Liver (tissue), 9 donors: ENCODE data around the gene CX3CR1. TPM values are rescaled to one million over a fixed set of nuclear protein-coding genes. Genes with fewer than 3 reads are reported as not detected.

Experiments
- DNase-seq: peaks from one replicate; pipeline ENCODE4 v3.0.0-alpha.2; 2017; ENCODE audit warnings: low spot score
- H3K27ac ChIP-seq, 2 donors: one replicate each; pipeline ENCODE4 v1.7.0; 2013; ENCODE audit warnings: inconsistent platforms in 2 of 2, low read length in 2 of 2, control low read depth in 1 of 2, low read depth in 1 of 2, mild to moderate bottlenecking in 1 of 2
- H3K27me3 ChIP-seq, 4 donors: one replicate each; pipeline versions ENCODE4 v1.6.1 to v1.7.0; 2013; ENCODE audit warnings: low read length in 3 of 4, inconsistent platforms in 1 of 4, mild to moderate bottlenecking in 1 of 4, moderate library complexity in 1 of 4; ENCODE audit not compliant: control insufficient read depth in 4 of 4, insufficient read depth in 4 of 4
- H3K36me3 ChIP-seq, 4 donors: one replicate each; pipeline versions ENCODE4 v1.6.1 to v1.7.0; 2013; ENCODE audit warnings: low read length in 3 of 4, mild to moderate bottlenecking in 3 of 4, low read depth in 1 of 4, moderate library complexity in 1 of 4; ENCODE audit not compliant: control insufficient read depth in 4 of 4, insufficient read depth in 3 of 4
- H3K4me1 ChIP-seq, 4 donors: one replicate each; pipeline versions ENCODE4 v1.6.1 to v1.7.0; 2013; ENCODE audit warnings: low read length in 3 of 4, mild to moderate bottlenecking in 3 of 4, moderate library complexity in 1 of 4; ENCODE audit not compliant: control insufficient read depth in 4 of 4, insufficient read depth in 4 of 4
- H3K4me3 ChIP-seq, 3 donors: one replicate each; pipeline versions ENCODE4 v1.6.1 to v1.7.0; 2013; ENCODE audit warnings: low read length in 3 of 3, control low read depth in 1 of 3, low read depth in 1 of 3, mild to moderate bottlenecking in 1 of 3
- H3K9ac ChIP-seq, 2 donors: one replicate each; pipeline ENCODE4 v1.7.0; 2013; ENCODE audit warnings: low read length in 2 of 2, mild to moderate bottlenecking in 2 of 2, moderate library complexity in 2 of 2, control low read depth in 1 of 2, low read depth in 1 of 2
- H3K9me3 ChIP-seq, 4 donors: one replicate each; pipeline versions ENCODE4 v1.6.1 to v1.7.0; 2013; ENCODE audit warnings: low read length in 3 of 4; ENCODE audit not compliant: control insufficient read depth in 4 of 4
- EGR1 ChIP-seq, 2 donors: IDR thresholded peaks; 2 replicates each; pipeline ENCODE4 v1.6.1; 2016 to 2018; ENCODE audit warnings: antibody characterized with exemption in 2 of 2, low read depth in 2 of 2
- FOXA2 ChIP-seq: IDR thresholded peaks from 2 replicates; pipeline ENCODE4 v1.6.1; 2016; ENCODE audit warnings: antibody characterized with exemption
- GABPA ChIP-seq, 2 donors: IDR thresholded peaks in 1 of 2; conservative IDR thresholded peaks in 1 of 2; 2 replicates each; pipeline ENCODE4 v1.6.1; 2016; ENCODE audit warnings: antibody characterized with exemption in 2 of 2, mild to moderate bottlenecking in 1 of 2, moderate library complexity in 1 of 2
- HNF4A ChIP-seq, 2 donors: conservative IDR thresholded peaks; 2 replicates each; pipeline ENCODE4 v1.6.1; 2016; ENCODE audit warnings: antibody characterized with exemption in 2 of 2, mild to moderate bottlenecking in 2 of 2
- HNF4G ChIP-seq: IDR thresholded peaks from 2 replicates; pipeline ENCODE4 v1.6.1; 2016; ENCODE audit warnings: antibody characterized with exemption
- JUND ChIP-seq, 2 donors: IDR thresholded peaks; 2 replicates each; pipeline ENCODE4 v1.6.1; 2016; ENCODE audit warnings: antibody characterized with exemption in 2 of 2
- NR2F2 ChIP-seq: IDR thresholded peaks from 2 replicates; pipeline ENCODE4 v1.6.1; 2016; ENCODE audit warnings: antibody characterized with exemption
- RAD21 ChIP-seq, 2 donors: IDR thresholded peaks; 2 replicates each; pipeline ENCODE4 v1.6.1; 2016; ENCODE audit warnings: antibody characterized with exemption in 2 of 2, mild to moderate bottlenecking in 2 of 2
- RXRA ChIP-seq, 2 donors: IDR thresholded peaks; 2 replicates each; pipeline ENCODE4 v1.6.1; 2017 to 2018; ENCODE audit warnings: antibody characterized with exemption in 2 of 2, mild to moderate bottlenecking in 1 of 2
- TAF1 ChIP-seq: conservative IDR thresholded peaks from 2 replicates; pipeline ENCODE4 v1.6.1; 2016; ENCODE audit warnings: antibody characterized with exemption, mild to moderate bottlenecking
- YY1 ChIP-seq: IDR thresholded peaks from 2 replicates; pipeline ENCODE4 v1.6.1; 2016; ENCODE audit warnings: antibody characterized with exemption, mild to moderate bottlenecking
- WGBS: extraction: QIAGEN DNeasy Blood & Tissue Kit; methylation state at CpG from one replicate; pipeline ENCODE4 v1.1.7; 2013; 5-methylcytosine and 5-hydroxymethylcytosine counted together
- polyA plus RNA-seq, 2 donors: library from polyadenylated mRNA; stranded (reverse) in 1 of 2; unstranded in 1 of 2; fragments of 200-250 nt in 1 of 2; fragments of >200 nt in 1 of 2; fragmentation: Nextera tagmentation in 1 of 2; extraction: Ambion mirVana in 1 of 2; gene quantifications; one replicate each; pipeline versions ENCODE4 v1.2.1 to v1.2.3, GENCODE V29; 2013 to 2015
- total RNA-seq, 2 donors: library from RNA; depleted of rRNA; stranded (reverse); fragments of >200 nt; gene quantifications; one replicate each; pipeline ENCODE4 v1.2.3, GENCODE V29; 2014
- TF ChIP-seq, protein P1 (sequence below): fragments of 150-350 bp; IDR thresholded peaks from 2 replicates; pipeline ENCODE4 v1.5.1; 2017; ENCODE audit warnings: improper control_type of control experiment, low read depth, low read length; ENCODE audit not compliant: missing input control
- TF ChIP-seq, protein P2 (sequence below): IDR thresholded peaks from 2 replicates; pipeline ENCODE4 v1.6.1; 2016; ENCODE audit warnings: antibody characterized with exemption
- TF ChIP-seq, protein P3 (sequence below): IDR thresholded peaks from 2 replicates; pipeline ENCODE4 v1.6.1; 2016; ENCODE audit warnings: antibody characterized with exemption, mild to moderate bottlenecking
- TF ChIP-seq, protein P4 (sequence below): IDR thresholded peaks from 2 replicates; pipeline ENCODE4 v1.6.1; 2016; ENCODE audit warnings: antibody characterized with exemption
- TF ChIP-seq, protein P5 (sequence below): IDR thresholded peaks from 2 replicates; pipeline ENCODE4 v1.6.1; 2016; ENCODE audit warnings: antibody characterized with exemption
- donor health status: healthy.
- donor health status: healthy.
- donor health status: healthy.
- donor health status: healthy.
- donor health status: healthy.

CX3CR1 gene
- total and polyA plus RNA-seq, 4 donors, result 0.33 to 1.9 (median 0.55) TPM

DNA sequence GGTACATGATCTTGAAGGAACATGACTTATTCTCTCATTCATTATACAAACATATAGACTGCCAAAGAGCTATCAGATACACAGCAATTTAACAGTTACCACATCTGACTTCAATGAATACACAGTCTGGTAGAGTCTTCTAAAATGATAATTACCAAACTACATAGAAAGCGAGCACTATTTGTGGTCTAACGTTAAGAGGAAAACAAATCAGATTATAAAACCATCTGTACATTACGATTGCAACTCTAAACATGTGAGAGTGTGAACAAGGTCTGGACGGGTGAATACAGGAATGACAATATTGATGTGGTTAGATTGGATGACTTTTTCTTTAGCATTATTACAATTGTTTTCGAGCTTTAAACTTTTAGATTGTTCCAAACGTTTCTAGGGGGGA, 16.3 kb downstream of the CX3CR1 start:
- Histone ChIP-seq H3K36me3 (no peaks in the 10 kb centered on the region), H3K9ac (no peak overlapping the region), H3K4me1 (no peaks in the 10 kb centered on the region), H3K9me3 (no peaks in the 10 kb centered on the region), H3K4me3 (no peak overlapping the region), H3K27ac (no peak overlapping the region), H3K27me3 (no peaks in the 10 kb centered on the region)
- TF ChIP-seq RXRA (IDR thresholded peaks at IDR 0.05) (no peak), YY1 (no peak), NR2F2 (no peak)
- 59% methylated on average over 6 of the region's 6 CpGs for WGBS
- no peak for DNase-seq

DNA sequence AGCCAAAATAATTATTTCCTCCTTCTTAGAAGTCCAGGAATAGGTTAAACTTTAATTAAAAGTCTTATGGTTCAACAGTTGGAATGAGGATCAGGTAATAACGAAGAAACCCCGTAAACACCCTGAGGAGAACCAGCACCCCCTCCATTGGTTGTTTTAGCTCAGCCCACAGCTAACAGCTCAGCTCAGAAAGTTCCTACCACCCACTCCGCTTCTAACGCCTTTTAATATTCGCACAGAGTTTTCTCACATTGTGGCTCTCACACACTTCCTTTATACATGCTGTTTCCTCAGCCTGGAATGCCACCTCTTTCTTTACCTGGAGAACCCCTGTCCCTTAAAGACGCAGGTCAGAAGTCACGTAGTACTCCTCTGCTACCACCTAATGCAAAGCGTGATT, 17.0 kb downstream of the CX3CR1 start:
- Histone ChIP-seq H3K9me3 (no peaks in the 10 kb centered on the region), H3K4me1 (no peaks in the 10 kb centered on the region), H3K9ac (no peak overlapping the region), H3K4me3 (no peak overlapping the region), H3K36me3 (no peaks in the 10 kb centered on the region), H3K27me3 (no peaks in the 10 kb centered on the region), H3K27ac (no peak overlapping the region)
- TF ChIP-seq, protein P1, sequence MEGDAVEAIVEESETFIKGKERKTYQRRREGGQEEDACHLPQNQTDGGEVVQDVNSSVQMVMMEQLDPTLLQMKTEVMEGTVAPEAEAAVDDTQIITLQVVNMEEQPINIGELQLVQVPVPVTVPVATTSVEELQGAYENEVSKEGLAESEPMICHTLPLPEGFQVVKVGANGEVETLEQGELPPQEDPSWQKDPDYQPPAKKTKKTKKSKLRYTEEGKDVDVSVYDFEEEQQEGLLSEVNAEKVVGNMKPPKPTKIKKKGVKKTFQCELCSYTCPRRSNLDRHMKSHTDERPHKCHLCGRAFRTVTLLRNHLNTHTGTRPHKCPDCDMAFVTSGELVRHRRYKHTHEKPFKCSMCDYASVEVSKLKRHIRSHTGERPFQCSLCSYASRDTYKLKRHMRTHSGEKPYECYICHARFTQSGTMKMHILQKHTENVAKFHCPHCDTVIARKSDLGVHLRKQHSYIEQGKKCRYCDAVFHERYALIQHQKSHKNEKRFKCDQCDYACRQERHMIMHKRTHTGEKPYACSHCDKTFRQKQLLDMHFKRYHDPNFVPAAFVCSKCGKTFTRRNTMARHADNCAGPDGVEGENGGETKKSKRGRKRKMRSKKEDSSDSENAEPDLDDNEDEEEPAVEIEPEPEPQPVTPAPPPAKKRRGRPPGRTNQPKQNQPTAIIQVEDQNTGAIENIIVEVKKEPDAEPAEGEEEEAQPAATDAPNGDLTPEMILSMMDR, result no peak
- no peak for TF ChIP-seq HNF4A (conservative IDR thresholded peaks at IDR 0.05)
- TF ChIP-seq, protein P2, sequence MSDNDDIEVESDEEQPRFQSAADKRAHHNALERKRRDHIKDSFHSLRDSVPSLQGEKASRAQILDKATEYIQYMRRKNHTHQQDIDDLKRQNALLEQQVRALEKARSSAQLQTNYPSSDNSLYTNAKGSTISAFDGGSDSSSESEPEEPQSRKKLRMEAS, result no peak
- TF ChIP-seq GABPA (IDR thresholded peaks at IDR 0.05 in 1 of 2, conservative IDR thresholded peaks at IDR 0.05 in 1 of 2), result no peak
- TF ChIP-seq, protein P3, sequence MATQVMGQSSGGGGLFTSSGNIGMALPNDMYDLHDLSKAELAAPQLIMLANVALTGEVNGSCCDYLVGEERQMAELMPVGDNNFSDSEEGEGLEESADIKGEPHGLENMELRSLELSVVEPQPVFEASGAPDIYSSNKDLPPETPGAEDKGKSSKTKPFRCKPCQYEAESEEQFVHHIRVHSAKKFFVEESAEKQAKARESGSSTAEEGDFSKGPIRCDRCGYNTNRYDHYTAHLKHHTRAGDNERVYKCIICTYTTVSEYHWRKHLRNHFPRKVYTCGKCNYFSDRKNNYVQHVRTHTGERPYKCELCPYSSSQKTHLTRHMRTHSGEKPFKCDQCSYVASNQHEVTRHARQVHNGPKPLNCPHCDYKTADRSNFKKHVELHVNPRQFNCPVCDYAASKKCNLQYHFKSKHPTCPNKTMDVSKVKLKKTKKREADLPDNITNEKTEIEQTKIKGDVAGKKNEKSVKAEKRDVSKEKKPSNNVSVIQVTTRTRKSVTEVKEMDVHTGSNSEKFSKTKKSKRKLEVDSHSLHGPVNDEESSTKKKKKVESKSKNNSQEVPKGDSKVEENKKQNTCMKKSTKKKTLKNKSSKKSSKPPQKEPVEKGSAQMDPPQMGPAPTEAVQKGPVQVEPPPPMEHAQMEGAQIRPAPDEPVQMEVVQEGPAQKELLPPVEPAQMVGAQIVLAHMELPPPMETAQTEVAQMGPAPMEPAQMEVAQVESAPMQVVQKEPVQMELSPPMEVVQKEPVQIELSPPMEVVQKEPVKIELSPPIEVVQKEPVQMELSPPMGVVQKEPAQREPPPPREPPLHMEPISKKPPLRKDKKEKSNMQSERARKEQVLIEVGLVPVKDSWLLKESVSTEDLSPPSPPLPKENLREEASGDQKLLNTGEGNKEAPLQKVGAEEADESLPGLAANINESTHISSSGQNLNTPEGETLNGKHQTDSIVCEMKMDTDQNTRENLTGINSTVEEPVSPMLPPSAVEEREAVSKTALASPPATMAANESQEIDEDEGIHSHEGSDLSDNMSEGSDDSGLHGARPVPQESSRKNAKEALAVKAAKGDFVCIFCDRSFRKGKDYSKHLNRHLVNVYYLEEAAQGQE, result no peak
- TF ChIP-seq HNF4G, result no peak
- no peak for TF ChIP-seq EGR1 (IDR thresholded peaks at IDR 0.05; ENCODE audit: low read depth in 2 of 2)
- no peak for TF ChIP-seq NR2F2
- no peak for TF ChIP-seq FOXA2
- TF ChIP-seq YY1, result no peak
- no peak for TF ChIP-seq RAD21 (IDR thresholded peaks at IDR 0.05)
- 61% methylated on average over 8 of the region's 8 CpGs for WGBS
- DNase-seq, result no peak

DNA sequence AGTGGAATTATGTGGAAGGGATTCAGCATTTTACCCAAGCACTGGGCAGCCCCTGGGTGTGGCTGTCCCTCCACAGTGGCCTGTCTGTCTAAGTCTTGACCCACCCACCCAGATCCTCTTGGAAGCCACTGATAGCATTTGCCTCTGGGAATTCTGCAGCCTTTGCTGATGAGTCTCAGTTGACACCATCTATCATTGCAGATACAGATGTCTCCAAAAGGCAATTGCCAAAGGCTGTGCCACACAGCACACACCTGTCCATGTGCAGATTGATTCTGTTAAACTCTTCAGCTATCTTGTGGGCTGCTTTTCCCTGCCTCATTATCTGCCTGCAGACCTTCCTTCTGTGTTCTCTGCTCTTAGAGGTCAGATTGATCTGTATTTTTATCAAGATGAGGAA, 18.1 kb downstream of the CX3CR1 start:
- no peak overlapping the region for H3K27ac ChIP-seq
- DNase-seq, result no peak
- TF ChIP-seq HNF4G (no peak), JUND (IDR thresholded peaks at IDR 0.05) (no peak), GABPA (IDR thresholded peaks at IDR 0.05 in 1 of 2, conservative IDR thresholded peaks at IDR 0.05 in 1 of 2) (no peak), RXRA (IDR thresholded peaks at IDR 0.05) (no peak), FOXA2 (no peak), TAF1 (no peak), EGR1 (IDR thresholded peaks at IDR 0.05; ENCODE audit: low read depth in 2 of 2) (no peak), NR2F2 (no peak), HNF4A (conservative IDR thresholded peaks at IDR 0.05) (no peak), YY1 (no peak), RAD21 (IDR thresholded peaks at IDR 0.05) (no peak)
- TF ChIP-seq, protein P4, sequence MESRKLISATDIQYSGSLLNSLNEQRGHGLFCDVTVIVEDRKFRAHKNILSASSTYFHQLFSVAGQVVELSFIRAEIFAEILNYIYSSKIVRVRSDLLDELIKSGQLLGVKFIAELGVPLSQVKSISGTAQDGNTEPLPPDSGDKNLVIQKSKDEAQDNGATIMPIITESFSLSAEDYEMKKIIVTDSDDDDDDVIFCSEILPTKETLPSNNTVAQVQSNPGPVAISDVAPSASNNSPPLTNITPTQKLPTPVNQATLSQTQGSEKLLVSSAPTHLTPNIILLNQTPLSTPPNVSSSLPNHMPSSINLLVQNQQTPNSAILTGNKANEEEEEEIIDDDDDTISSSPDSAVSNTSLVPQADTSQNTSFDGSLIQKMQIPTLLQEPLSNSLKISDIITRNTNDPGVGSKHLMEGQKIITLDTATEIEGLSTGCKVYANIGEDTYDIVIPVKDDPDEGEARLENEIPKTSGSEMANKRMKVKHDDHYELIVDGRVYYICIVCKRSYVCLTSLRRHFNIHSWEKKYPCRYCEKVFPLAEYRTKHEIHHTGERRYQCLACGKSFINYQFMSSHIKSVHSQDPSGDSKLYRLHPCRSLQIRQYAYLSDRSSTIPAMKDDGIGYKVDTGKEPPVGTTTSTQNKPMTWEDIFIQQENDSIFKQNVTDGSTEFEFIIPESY, result no peak
- TF ChIP-seq, protein P3, result no peak
- TF ChIP-seq, protein P5, sequence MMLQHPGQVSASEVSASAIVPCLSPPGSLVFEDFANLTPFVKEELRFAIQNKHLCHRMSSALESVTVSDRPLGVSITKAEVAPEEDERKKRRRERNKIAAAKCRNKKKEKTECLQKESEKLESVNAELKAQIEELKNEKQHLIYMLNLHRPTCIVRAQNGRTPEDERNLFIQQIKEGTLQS, result no peak

More for the DNA sequence above, 18.1 kb downstream of the CX3CR1 start:
- Histone ChIP-seq H3K36me3 (no peaks in the 10 kb centered on the region), H3K4me3 (no peak overlapping the region), H3K9me3 (no peaks in the 10 kb centered on the region), H3K4me1 (no peaks in the 10 kb centered on the region), H3K9ac (no peak overlapping the region), H3K27me3 (no peaks in the 10 kb centered on the region)
